Adrenal gland (tissue), 5 donors: ENCODE results near the gene LOXL1.

ENCODE experiments used
- CTCF ChIP-seq, 6 experiments: fragments of 450-650 bp in 4 of 6; fragments of 200-600 bp in 2 of 6; sonication (generic) in 1 of 6; IDR thresholded peaks; 1 replicate in 5 of 6; 2 replicates in 1 of 6; pipeline versions ENCODE4 v1.5.1 to v1.8.0; 2016 to 2021; ENCODE audit warnings: antibody characterized with exemption in 6 of 6, mild to moderate bottlenecking in 2 of 6, moderate library complexity in 1 of 6
- POLR2A ChIP-seq, 2 donors: fragments of 450-650 bp; IDR thresholded peaks; one replicate each; pipeline ENCODE4 v1.6.1; 2017; ENCODE audit warnings: antibody characterized with exemption in 2 of 2, mild to moderate bottlenecking in 2 of 2, moderate library complexity in 1 of 2
- donor health status: DM: no; HTN: no; CAD: no.

DNA sequence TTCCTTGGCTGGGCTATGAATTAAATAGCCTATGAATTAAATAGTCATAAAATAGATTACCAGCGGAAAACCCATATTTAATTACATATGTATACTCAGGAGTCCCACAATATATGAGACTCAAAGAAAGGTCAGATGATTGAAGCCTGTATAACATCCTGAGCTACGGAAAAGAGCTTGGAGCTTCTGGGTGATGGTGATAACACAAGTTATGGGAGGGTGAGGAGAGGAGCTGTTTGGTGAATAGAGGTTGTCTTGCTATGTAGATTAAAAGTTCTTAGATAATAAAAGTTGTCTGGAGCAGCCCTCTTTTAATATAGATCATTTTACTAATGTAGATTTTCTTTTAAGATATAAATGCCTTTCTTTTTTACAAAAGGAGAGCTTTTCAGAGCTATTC is 70.0 kb downstream of the LOXL1 start:
- TF ChIP-seq POLR2A (IDR thresholded peaks at IDR 0.05) (no peak), CTCF (IDR thresholded peaks at IDR 0.05) (no peak)
